ENCODE data around the gene FBXO41.

The FBXO41 gene

GRCh38 chr2:73260338-73260984 is 23.8 kb downstream of the FBXO41 start:
- no peak for DNase-seq

- no peak for DNase-seq
Observed at GRCh38 chr2:73259704-73260337, 24.5 kb downstream of the FBXO41 start.

DNA sequence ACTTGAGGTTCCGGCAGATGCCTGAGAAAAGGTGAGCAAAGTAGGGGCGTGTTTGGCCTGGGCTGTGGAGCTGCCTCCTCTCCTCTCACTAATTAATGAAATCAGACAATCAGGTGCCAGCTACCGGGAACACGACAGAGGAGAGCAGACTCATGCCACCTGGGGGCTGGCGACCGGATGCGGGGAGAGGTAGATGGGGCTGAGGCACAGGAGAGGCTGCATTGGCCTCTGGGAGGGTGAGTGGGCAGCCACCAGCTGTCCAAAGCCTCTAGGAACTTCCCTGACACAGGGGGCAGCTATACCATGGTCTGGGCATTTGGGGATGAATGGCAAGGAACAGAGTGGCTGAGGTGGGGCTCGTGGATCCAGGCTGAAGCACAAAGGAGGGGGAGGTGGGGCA is 25.0 kb downstream of the FBXO41 start:
- no peak for DNase-seq

GRCh38 chr2:73258913-73259215 is 25.4 kb downstream of the FBXO41 start:
- DNase-seq = no peak

- DNase-seq = no peak
Observed at GRCh38 chr2:73258186-73258912, 25.9 kb downstream of the FBXO41 start.

DNA sequence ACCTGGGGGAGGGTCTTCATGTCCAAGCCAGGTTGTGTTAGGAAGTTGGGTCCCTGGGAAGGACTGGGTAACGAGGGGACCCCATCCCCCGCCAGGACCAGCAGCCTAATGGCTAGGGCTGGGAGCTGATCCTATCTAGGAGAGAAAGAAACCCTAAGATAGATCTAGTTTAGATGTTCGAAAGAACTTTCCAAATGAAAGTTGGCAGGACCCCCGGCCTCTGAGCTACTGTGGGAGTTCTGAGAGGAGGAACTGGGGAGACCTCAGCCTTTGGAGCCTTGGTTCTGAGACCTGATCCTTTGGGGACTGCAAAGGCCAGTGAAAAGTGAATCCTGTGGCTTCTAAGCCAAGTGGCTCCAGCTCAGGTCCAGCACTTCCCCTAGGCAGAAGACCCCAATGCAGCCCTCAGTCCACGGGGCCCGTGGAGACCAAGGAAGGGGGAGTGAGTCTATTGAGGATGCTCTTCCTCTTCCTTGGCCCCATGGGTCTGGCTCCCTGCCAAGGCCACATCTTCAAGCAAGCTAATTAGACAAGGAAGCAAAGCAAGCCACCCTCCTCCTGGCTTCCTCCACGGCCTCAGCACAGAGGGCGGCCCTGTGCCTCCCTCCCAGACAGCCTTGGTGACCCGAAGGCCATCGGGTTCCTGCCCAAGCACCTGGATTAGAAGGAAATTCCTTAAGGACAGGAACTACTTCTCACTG is 26.7 kb downstream of the FBXO41 start:
- DNase-seq = peak in 1 of 2 experiments; percentile 12

DNA sequence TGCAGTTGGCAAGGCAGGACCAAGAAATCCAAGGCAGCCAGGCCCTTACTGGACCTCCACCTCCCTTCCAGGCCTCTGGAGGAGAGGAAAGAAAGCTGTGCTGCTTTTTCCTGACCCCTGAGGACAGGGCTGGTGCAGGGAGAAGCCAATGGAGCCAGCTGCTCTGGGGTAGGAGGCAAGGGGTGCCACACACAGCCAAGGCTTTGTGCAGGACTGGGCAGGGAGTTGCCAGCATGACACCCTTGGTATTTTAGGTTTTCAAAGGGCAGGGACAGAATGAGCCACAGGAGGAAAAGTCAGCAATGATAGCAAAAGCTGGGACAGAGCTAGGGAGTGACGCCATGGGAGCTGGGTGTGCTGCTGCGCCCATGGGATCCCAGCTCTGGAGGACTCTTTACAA is 27.3 kb downstream of the FBXO41 start:
- DNase-seq = no peak

DNA sequence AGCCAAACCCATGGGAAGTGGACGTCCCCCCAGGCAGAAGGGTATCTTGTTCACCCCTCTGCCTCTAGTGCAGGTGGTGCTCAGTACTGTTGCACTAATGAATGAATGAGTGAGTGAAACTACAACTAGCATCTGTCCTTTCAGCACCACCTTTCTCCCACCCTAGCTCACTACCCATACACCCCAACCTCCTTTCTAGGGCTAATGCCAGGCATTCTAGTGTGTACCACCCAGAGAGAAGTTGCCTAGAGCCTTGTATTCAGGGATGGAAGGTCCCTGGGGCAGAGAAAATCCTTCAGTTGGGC is 27.7 kb downstream of the FBXO41 start:
- DNase-seq = no peak

- DNase-seq = no peak
Observed at GRCh38 chr2:73255907-73256617, 28.2 kb downstream of the FBXO41 start.

DNA sequence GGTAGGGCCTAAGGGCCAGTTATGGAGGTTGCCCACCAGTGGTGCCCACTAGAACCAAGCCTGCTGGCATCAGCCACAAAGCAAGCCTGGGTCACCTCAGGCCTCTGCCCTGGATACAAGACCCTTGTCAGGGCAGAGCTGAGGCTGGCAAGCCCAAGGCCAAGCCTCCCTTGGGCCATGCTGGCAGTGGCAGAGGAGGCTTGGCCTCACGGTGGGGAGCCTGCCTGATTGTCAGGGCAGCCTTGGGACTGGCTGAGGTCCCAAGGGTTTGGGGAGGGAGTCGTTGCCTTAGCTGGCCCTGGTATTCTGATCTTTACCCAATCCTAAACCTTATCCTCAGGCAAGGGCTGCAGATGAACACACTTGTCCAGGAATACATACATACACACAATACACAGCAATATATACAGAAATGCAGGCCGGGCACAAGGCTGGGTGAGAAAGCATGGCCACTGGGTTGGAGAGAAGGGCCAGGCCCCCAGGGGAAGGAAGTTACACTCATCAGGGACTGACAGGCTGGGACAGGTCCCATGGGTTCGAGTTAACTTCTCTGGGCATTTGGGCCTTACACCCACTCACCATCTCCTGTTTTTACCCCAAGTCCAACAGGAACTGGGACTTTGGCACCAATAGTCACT is 29.2 kb downstream of the FBXO41 start:
- DNase-seq = no peak

- DNase-seq = no peak
Observed at GRCh38 chr2:73254343-73255006, 29.8 kb downstream of the FBXO41 start.

DNA sequence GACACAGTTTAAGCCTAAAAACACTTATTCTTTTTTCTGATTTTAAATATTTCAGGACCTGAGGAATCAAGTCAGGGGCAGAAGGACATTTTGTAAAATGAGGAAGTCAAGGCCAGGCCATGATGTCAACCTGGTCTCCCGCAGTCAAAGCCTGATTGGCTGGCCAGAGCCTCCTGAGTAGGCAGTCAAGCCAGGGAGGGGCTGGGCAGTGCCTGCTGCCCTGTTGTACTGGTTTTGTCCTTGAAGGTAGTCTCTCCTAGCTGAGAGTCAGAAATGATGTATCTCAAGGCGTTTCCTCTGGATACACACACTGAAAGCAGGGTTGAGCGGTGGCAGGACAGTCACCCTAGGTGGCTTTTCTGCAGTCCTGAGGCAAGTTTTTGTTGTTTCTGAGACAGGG is 30.4 kb downstream of the FBXO41 start:
- no peak for DNase-seq

- no peak for DNase-seq
Observed at GRCh38 chr2:73253400-73253799, 30.9 kb downstream of the FBXO41 start.

DNA sequence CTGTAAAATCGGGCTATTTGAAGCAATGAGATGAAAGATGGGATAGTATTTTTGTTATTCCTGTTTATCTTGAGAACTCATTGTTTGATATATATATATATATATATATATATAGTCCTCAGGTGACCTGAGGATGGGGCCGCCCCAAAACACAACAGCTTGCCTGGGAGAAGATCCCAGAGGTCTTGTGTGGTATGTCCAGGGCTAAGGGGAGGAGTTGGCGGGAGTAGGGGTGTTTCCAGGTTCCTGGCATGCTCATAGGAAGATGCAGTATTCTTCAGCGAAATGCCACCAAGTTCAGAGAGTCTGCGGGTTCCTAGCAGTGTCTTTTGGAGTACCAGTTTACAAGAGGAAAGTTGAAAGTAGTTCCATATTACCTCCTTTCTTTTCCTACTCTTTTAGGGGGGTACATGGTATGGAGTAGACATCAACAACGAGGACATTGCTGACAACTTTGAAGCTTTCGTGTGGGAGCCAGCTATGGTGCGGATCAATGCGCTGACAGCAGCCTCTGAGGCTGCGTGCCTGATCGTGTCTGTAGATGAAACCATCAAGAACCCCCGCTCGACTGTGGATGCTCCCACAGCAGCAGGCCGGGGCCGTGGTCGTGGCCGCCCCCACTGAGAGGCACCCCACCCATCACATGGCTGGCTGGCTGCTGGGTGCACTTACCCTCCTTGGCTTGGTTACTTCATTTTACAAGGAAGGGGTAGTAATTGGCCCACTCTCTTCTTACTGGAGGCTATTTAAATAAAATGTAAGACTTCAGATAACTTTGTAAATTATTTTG is 31.8 kb downstream of the FBXO41 start:
- DNase-seq = no peak

DNA sequence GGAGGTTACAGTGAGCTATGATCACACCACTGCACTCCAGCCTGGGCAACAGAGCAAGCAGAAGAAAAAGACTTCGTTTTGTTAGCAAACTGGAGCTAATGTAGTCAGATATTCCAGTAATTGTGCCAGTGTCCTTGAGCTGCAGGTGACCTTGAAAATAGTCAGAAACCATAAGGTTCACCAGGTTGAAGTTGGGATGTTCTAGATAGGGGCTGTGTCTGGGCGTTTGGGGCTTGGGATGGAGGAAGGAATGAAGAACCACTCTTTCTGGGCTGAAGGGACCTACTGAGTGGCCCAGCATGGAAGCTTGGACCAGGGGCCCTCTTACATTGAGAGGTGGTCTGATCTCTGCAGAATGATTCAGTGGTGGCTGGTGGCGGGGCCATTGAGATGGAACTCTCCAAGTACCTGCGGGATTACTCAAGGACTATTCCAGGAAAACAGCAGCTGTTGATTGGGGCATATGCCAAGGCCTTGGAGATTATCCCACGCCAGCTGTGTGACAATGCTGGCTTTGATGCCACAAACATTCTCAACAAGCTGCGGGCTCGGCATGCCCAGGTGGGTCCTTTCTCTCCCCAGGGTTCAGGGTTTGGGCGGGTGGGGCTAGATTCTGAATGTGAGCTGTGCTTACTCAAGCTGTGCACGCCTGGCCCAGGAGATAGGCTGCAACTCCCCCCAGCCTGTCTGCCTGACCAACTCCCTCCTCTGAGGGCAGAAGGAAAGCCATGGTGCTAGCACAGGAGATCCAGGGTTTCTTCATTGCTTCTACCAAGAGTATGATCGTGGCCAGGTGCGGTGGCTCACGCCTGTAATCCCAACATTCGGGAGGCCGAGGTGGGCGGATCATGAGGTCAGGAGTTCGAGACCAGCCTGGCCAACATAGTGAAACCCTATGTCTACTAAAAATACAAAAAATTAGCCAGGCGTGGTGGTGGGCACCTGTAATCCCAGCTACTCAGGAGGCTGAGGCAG is 33.1 kb downstream of the FBXO41 start:
- no peak for DNase-seq

DNA sequence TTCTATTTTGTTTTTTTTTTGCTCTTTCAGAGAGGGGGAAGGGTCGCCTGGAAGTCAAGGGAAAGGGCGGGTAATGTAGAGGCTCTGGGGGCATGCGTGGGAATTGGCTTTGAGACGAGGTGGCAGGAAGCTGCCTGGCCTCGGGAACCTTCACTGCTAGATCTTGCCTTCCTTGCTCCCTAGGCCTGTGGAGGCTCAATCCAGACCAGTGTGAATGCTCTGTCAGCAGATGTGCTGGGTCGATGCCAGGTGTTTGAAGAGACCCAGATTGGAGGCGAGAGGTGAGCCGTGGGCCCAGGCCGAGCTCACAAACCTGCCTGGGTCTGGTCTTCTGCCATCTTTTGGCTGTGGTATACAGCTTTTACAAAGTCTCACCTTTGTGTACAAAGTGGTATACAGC is 34.6 kb downstream of the FBXO41 start:
- DNase-seq = no peak

DNA sequence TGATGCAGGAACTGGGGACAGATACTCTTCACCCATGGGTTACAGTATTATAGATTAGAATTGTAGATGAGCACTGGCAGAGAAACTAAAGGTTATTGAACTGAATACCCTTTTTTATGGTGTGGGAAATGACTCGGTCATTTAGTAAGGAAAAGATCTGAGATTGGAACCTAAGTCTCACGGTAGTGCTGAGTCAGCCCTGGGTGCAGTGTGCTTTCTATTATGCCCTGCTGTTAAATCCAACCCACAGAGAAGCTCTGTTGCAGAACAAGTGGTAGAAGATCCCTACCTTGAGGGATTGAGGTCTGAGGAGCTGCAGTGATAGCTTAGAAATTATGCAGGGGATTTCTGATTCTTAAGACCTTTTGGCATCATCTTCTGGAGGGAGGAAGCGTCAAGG is 37.4 kb downstream of the FBXO41 start:
- no peak for DNase-seq

- DNase-seq = no peak
Observed at GRCh38 chr2:73244580-73244979, 39.7 kb downstream of the FBXO41 start.

GRCh38 chr2:73243884-73244570 is 40.3 kb downstream of the FBXO41 start:
- no peak for DNase-seq

GRCh38 chr2:73239776-73240175 is 44.5 kb downstream of the FBXO41 start:
- no peak for DNase-seq

Data from stimulated activated CD4-positive, alpha-beta T cell treated with anti-CD3 and anti-CD28 coated beads, Interleukin-4, amount 100 ng/mL, for 4 hours (primary cell).